Esophagus muscularis mucosa (tissue), 4 donors: ENCODE measurements around the gene LIPC. TPM values are rescaled to one million over a fixed set of nuclear protein-coding genes. Genes with fewer than 3 reads are reported as not detected.

Experiments
- DNase-seq: peaks from one replicate; pipeline ENCODE4 v3.0.0-alpha.2; 2017; ENCODE audit errors: extremely low spot score
- H3K27ac ChIP-seq, 4 donors: fragments of 200-600 bp; sonication (generic); replicated peaks in 1 of 4; 1 replicate in 3 of 4; 2 replicates in 1 of 4; pipeline ENCODE4 v1.5.1; 2016 to 2019; ENCODE audit warnings: mild to moderate bottlenecking in 1 of 4
- H3K27me3 ChIP-seq, 4 donors: fragments of 200-600 bp; sonication (generic); one replicate each; pipeline versions ENCODE4 v1.5.1 to v1.6.0; 2016 to 2019
- H3K36me3 ChIP-seq, 4 donors: fragments of 200-600 bp; sonication (generic); one replicate each; pipeline ENCODE4 v1.5.1; 2016 to 2019
- H3K4me1 ChIP-seq, 4 donors: fragments of 200-600 bp; sonication (generic); one replicate each; pipeline ENCODE4 v1.5.1; 2016 to 2019
- H3K4me3 ChIP-seq, 4 donors: fragments of 200-600 bp; sonication (generic); 1 replicate in 2 of 4; 2 replicates in 2 of 4; pipeline ENCODE4 v1.5.1; 2016 to 2019; ENCODE audit warnings: mild to moderate bottlenecking in 4 of 4, moderate library complexity in 1 of 4
- H3K9me3 ChIP-seq, 4 donors: fragments of 200-600 bp; sonication (generic); 1 replicate in 3 of 4; 2 replicates in 1 of 4; pipeline ENCODE4 v1.5.1; 2016 to 2019
- EP300 ChIP-seq: sonication (generic); formaldehyde crosslinking; IDR thresholded peaks from one replicate; pipeline ENCODE4 v1.6.1; 2017; ENCODE audit warnings: antibody characterized with exemption
- POLR2A ChIP-seq: fragments of 450-650 bp; IDR thresholded peaks from one replicate; pipeline ENCODE4 v1.6.1; 2017; ENCODE audit warnings: antibody characterized with exemption, moderate library complexity, mild to moderate bottlenecking, low read depth
- POLR2AphosphoS5 ChIP-seq, 2 donors: sonication (generic); formaldehyde crosslinking; IDR thresholded peaks; one replicate each; pipeline ENCODE4 v1.6.1; 2017; ENCODE audit warnings: antibody characterized with exemption in 2 of 2
- WGBS: methylation state at CpG from one replicate; pipeline ENCODE4 v1.1.5; 2018; 5-methylcytosine and 5-hydroxymethylcytosine counted together
- intact Hi-C: fragments of 100-400 bp; cut with DNase I; formaldehyde crosslinking; loops from one replicate; pipeline ENCODE4 v1.15.1; 2023
- total RNA-seq, 4 donors: library from RNA; depleted of rRNA; stranded (reverse); fragments of >200 nt; gene quantifications; one replicate each; pipeline versions ENCODE4 v1.1.0 to v1.2.1, GENCODE V29; 2016
- TF ChIP-seq, protein P1 (sequence below), 3 experiments: fragments of 200-600 bp in 2 of 3; fragments of 450-650 bp in 1 of 3; sonication (generic) in 2 of 3; IDR thresholded peaks; one replicate each; pipeline ENCODE4 v1.5.1; 2017 to 2019; ENCODE audit warnings: antibody characterized with exemption in 3 of 3, mild to moderate bottlenecking in 2 of 3, moderate library complexity in 1 of 3

The LIPC gene
- total RNA-seq, 4 donors from 2014 or later: 0.06 to 0.63 (median 0.37) TPM

DNA sequence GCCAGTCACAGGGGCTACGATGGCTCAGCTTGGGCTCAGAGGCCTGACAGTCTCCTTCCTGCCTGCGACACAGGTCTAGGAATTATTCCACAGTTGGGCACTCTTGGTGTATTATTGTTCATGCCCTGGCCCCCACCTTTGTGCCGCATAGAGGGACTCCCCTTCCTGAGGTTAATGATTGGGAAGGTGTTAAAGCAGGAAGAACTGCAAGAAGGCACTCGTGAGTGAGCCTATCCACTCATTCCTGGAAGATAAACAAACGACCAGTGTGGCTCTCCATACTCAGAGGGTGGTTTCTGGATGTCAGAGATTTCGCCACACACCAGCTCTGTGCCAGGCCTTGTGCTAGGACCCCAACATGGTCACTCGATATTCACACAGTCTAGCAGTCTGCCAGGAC lies 12.3 kb downstream of the LIPC start:
- Histone ChIP-seq H3K27ac (no peak overlapping the region), H3K4me1 (peaks cover 31 to 47% (median 35%) of the 10 kb centered on the region in 4 donors), H3K4me3 (no peak overlapping the region), H3K9me3 (no peaks in the 10 kb centered on the region), H3K27me3 (no peaks in the 10 kb centered on the region), H3K36me3 (no peaks in the 10 kb centered on the region)
- 86% methylated on average over 6 of the region's 7 CpGs for WGBS
- intact Hi-C loops: no loop called here
- TF ChIP-seq POLR2AphosphoS5 (IDR thresholded peaks at IDR 0.05): no peak
- TF ChIP-seq, protein P1, sequence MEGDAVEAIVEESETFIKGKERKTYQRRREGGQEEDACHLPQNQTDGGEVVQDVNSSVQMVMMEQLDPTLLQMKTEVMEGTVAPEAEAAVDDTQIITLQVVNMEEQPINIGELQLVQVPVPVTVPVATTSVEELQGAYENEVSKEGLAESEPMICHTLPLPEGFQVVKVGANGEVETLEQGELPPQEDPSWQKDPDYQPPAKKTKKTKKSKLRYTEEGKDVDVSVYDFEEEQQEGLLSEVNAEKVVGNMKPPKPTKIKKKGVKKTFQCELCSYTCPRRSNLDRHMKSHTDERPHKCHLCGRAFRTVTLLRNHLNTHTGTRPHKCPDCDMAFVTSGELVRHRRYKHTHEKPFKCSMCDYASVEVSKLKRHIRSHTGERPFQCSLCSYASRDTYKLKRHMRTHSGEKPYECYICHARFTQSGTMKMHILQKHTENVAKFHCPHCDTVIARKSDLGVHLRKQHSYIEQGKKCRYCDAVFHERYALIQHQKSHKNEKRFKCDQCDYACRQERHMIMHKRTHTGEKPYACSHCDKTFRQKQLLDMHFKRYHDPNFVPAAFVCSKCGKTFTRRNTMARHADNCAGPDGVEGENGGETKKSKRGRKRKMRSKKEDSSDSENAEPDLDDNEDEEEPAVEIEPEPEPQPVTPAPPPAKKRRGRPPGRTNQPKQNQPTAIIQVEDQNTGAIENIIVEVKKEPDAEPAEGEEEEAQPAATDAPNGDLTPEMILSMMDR (IDR thresholded peaks at IDR 0.05): no peak
- TF ChIP-seq POLR2A: no peak
- TF ChIP-seq EP300: no peak
- DNase-seq: no peak

- no peak for TF ChIP-seq POLR2A
- TF ChIP-seq, protein P1 (IDR thresholded peaks at IDR 0.05): no peak
- TF ChIP-seq EP300: no peak
- no peak for TF ChIP-seq POLR2AphosphoS5 (IDR thresholded peaks at IDR 0.05)
- peak overlapping the region in 1 of 4 donors; percentile 34 for H3K27ac ChIP-seq
- H3K4me1 ChIP-seq: peaks cover 25 to 40% (median 31%) of the 10 kb centered on the region in 4 donors
- no peak for DNase-seq
- H3K9me3 ChIP-seq: no peaks in the 10 kb centered on the region
- intact Hi-C loops: no loop called here
- no peaks in the 10 kb centered on the region for H3K36me3 ChIP-seq
- no peaks in the 10 kb centered on the region for H3K27me3 ChIP-seq
- H3K4me3 ChIP-seq: no peak overlapping the region
- 74% methylated on average over 11 of the region's 11 CpGs for WGBS
Measured at GRCh38 chr15:58444658-58445332, 13.0 kb downstream of the LIPC start.

- no peak for DNase-seq
- TF ChIP-seq EP300: no peak
- TF ChIP-seq, protein P1 (IDR thresholded peaks at IDR 0.05): no peak
- no peak for TF ChIP-seq POLR2A
- TF ChIP-seq POLR2AphosphoS5 (IDR thresholded peaks at IDR 0.05): no peak
- no peaks in the 10 kb centered on the region for H3K27me3 ChIP-seq
- 98% methylated on average over 6 of the region's 6 CpGs for WGBS
- H3K4me1 ChIP-seq: peaks cover 16 to 31% (median 20%) of the 10 kb centered on the region in 4 donors
- no peak overlapping the region for H3K27ac ChIP-seq
- intact Hi-C loops: no loop called here
- H3K4me3 ChIP-seq: no peak overlapping the region
- H3K9me3 ChIP-seq: no peaks in the 10 kb centered on the region
- H3K36me3 ChIP-seq: no peaks in the 10 kb centered on the region
Measured at GRCh38 chr15:58445865-58446264, 14.1 kb downstream of the LIPC start.

GRCh38 chr15:58446521-58446920 lies 14.7 kb downstream of the LIPC start:
- TF ChIP-seq POLR2A (no peak), EP300 (no peak), POLR2AphosphoS5 (IDR thresholded peaks at IDR 0.05) (no peak)
- TF ChIP-seq, protein P1 (IDR thresholded peaks at IDR 0.05): no peak
- peaks cover 9 to 26% (median 15%) of the 10 kb centered on the region in 4 donors for H3K4me1 ChIP-seq
- H3K27me3 ChIP-seq: no peaks in the 10 kb centered on the region
- H3K9me3 ChIP-seq: no peaks in the 10 kb centered on the region
- no peak overlapping the region for H3K4me3 ChIP-seq
- no peak overlapping the region for H3K27ac ChIP-seq
- WGBS: 99% methylated on average over 5 of the region's 5 CpGs
- H3K36me3 ChIP-seq: no peaks in the 10 kb centered on the region
- DNase-seq: no peak
- intact Hi-C loops: no loop called here
